Right atrium auricular region (tissue), 2 donors: ENCODE measurements around the gene REPS2. TPM values are rescaled to one million over a fixed set of nuclear protein-coding genes. Genes with fewer than 3 reads are reported as not detected.

Experiments
- DNase-seq: peaks from one replicate; pipeline ENCODE4 v3.0.0-alpha.2; 2019; ENCODE audit warnings: low spot score
- H3K27ac ChIP-seq, 2 donors: fragments of 200-600 bp; sonication (generic); 1 replicate in 1 of 2; 2 replicates in 1 of 2; pipeline ENCODE4 v1.5.1; 2016 to 2019
- H3K27me3 ChIP-seq, 2 donors: fragments of 200-600 bp; sonication (generic); one replicate each; pipeline versions ENCODE4 v1.5.1 to v1.6.0; 2017 to 2019
- H3K36me3 ChIP-seq: fragments of 200-600 bp; sonication (generic); one replicate; pipeline ENCODE4 v1.5.1; 2016
- H3K4me1 ChIP-seq, 2 donors: fragments of 200-600 bp; sonication (generic); one replicate each; pipeline versions ENCODE4 v1.5.1 to v1.6.0; 2017 to 2019
- H3K4me3 ChIP-seq, 2 donors: fragments of 200-600 bp; sonication (generic); 1 replicate in 1 of 2; 2 replicates in 1 of 2; pipeline ENCODE4 v1.5.1; 2017 to 2019; ENCODE audit warnings: mild to moderate bottlenecking in 1 of 2, moderate library complexity in 1 of 2
- H3K9me3 ChIP-seq, 2 donors: fragments of 200-600 bp; sonication (generic); one replicate each; pipeline ENCODE4 v1.5.1; 2019
- CTCF ChIP-seq, 2 donors: fragments of 200-600 bp; sonication (generic); IDR thresholded peaks; one replicate each; pipeline ENCODE4 v1.5.1; 2019; ENCODE audit warnings: antibody characterized with exemption in 2 of 2
- total RNA-seq, 2 donors: library from RNA; depleted of rRNA; stranded (reverse); fragments of >200 nt; gene quantifications; one replicate each; pipeline ENCODE4 v1.1.0, GENCODE V29; 2016

The REPS2 gene
- total RNA-seq, 2 donors from 2014 or later: 6.2 to 14.1 TPM

GRCh38 chrX:17047224-17047623 is 100.8 kb downstream of the REPS2 start:
- Histone ChIP-seq H3K36me3 (no peaks in the 10 kb centered on the region), H3K27ac (no peak overlapping the region)
- no peak for TF ChIP-seq CTCF (IDR thresholded peaks at IDR 0.05)

GRCh38 chrX:17052210-17052609 is 105.8 kb downstream of the REPS2 start:
- no peak for TF ChIP-seq CTCF (IDR thresholded peaks at IDR 0.05)
- no peak for DNase-seq
- Histone ChIP-seq H3K9me3 (no peaks in the 10 kb centered on the region), H3K27ac (no peak overlapping the region), H3K4me1 (no peaks in the 10 kb centered on the region), H3K36me3 (no peaks in the 10 kb centered on the region), H3K27me3 (no peaks in the 10 kb centered on the region), H3K4me3 (no peak overlapping the region)

More at GRCh38 chrX:17047224-17047623, 100.8 kb downstream of the REPS2 start:
- no peak overlapping the region for H3K4me3 ChIP-seq
- H3K27me3 ChIP-seq: no peaks in the 10 kb centered on the region
- H3K4me1 ChIP-seq: no peaks in the 10 kb centered on the region
- DNase-seq: no peak
- no peaks in the 10 kb centered on the region for H3K9me3 ChIP-seq

- Histone ChIP-seq H3K36me3 (no peaks in the 10 kb centered on the region), H3K4me3 (no peak overlapping the region), H3K4me1 (no peaks in the 10 kb centered on the region), H3K9me3 (no peaks in the 10 kb centered on the region), H3K27me3 (no peaks in the 10 kb centered on the region), H3K27ac (no peak overlapping the region)
- no peak for TF ChIP-seq CTCF (IDR thresholded peaks at IDR 0.05)
- DNase-seq: no peak
Observed at GRCh38 chrX:17052793-17053192, 106.3 kb downstream of the REPS2 start.

- DNase-seq: no peak
- TF ChIP-seq CTCF (IDR thresholded peaks at IDR 0.05): no peak
- Histone ChIP-seq H3K4me3 (no peak overlapping the region), H3K27me3 (no peaks in the 10 kb centered on the region), H3K9me3 (no peaks in the 10 kb centered on the region), H3K36me3 (no peaks in the 10 kb centered on the region), H3K27ac (no peak overlapping the region), H3K4me1 (no peaks in the 10 kb centered on the region)
Observed at GRCh38 chrX:17053502-17053901, 107.0 kb downstream of the REPS2 start.

GRCh38 chrX:17056868-17057608 is 110.6 kb downstream of the REPS2 start:
- Histone ChIP-seq H3K4me1 (no peaks in the 10 kb centered on the region), H3K27ac (no peak overlapping the region), H3K36me3 (no peaks in the 10 kb centered on the region), H3K9me3 (no peaks in the 10 kb centered on the region), H3K27me3 (no peaks in the 10 kb centered on the region), H3K4me3 (no peak overlapping the region)
- no peak for TF ChIP-seq CTCF (IDR thresholded peaks at IDR 0.05)
- no peak for DNase-seq

GRCh38 chrX:17062065-17062464 is 115.6 kb downstream of the REPS2 start:
- TF ChIP-seq CTCF (IDR thresholded peaks at IDR 0.05): no peak
- no peak for DNase-seq
- H3K9me3 ChIP-seq: no peaks in the 10 kb centered on the region
- no peaks in the 10 kb centered on the region for H3K4me1 ChIP-seq
- H3K36me3 ChIP-seq: no peaks in the 10 kb centered on the region
- H3K27me3 ChIP-seq: no peaks in the 10 kb centered on the region
- H3K27ac ChIP-seq: no peak overlapping the region
- no peak overlapping the region for H3K4me3 ChIP-seq
